H1 (cell line): ENCODE data around the gene PRKN. TPM values are rescaled to one million over a fixed set of nuclear protein-coding genes. Genes with fewer than 3 reads are reported as not detected.

Source experiments
- CTCF ChIA-PET: fragments of 300-600 bp; sonication (Branson Sonifier 250); formaldehyde crosslinking; loops from one replicate; lab custom pipeline; 2021; ENCODE audit not compliant: partially characterized antibody; lab: Charles Lee
- POLR2A ChIA-PET: fragments of 300-600 bp; sonication (Branson Sonifier 250); formaldehyde crosslinking; loops from one replicate; lab custom pipeline; 2021; ENCODE audit warnings: inconsistent platforms; ENCODE audit not compliant: partially characterized antibody; lab: Charles Lee
- DNase-seq, 2 experiments: peaks; one replicate each; pipeline versions ENCODE4 v3.0.0 to v3.0.0-alpha.2; 2010 to 2022; ENCODE audit warnings: low spot score in 2 of 2, low read depth in 1 of 2, mixed read lengths in 1 of 2
- FAIRE-seq: peaks from 2 replicates; lab custom pipeline; 2011; peaks lifted over from hg19 to GRCh38; lab: Jason Lieb, UNC
- H2AFZ ChIP-seq: 2 replicates; pipeline ENCODE4 v1.8.1; 2012; ENCODE audit warnings: low read length, inconsistent platforms
- H2AK5ac ChIP-seq: 2 replicates; pipeline ENCODE4 v1.6.1; 2013; ENCODE audit warnings: low read depth, low read length
- H2BK120ac ChIP-seq: replicated peaks from 2 replicates; pipeline ENCODE3; 2013; ENCODE audit warnings: low read depth, low read length, inconsistent platforms
- H2BK12ac ChIP-seq: 2 replicates; pipeline ENCODE4 v1.6.1; 2013; ENCODE audit warnings: low read depth, low read length
- H2BK15ac ChIP-seq: 2 replicates; pipeline ENCODE4 v1.6.1; 2013; ENCODE audit warnings: low read length
- H2BK20ac ChIP-seq: 2 replicates; pipeline ENCODE4 v1.6.1; 2013; ENCODE audit warnings: low read length
- H2BK5ac ChIP-seq: 2 replicates; pipeline ENCODE4 v1.6.1; 2013; ENCODE audit warnings: low read depth, low read length
- H3K14ac ChIP-seq: 2 replicates; pipeline ENCODE4 v1.6.1; 2013; ENCODE audit warnings: inconsistent platforms; ENCODE audit not compliant: insufficient read length
- H3K18ac ChIP-seq: 2 replicates; pipeline ENCODE4 v1.6.1; 2013; ENCODE audit warnings: low read length; ENCODE audit errors: extremely low read depth
- H3K23ac ChIP-seq: 2 replicates; pipeline ENCODE4 v1.6.1; 2013; ENCODE audit warnings: inconsistent platforms; ENCODE audit not compliant: insufficient read length
- H3K23me2 ChIP-seq: 2 replicates; pipeline ENCODE4 v1.6.1; 2013; ENCODE audit warnings: low read depth, low read length
- H3K27ac ChIP-seq: 2 replicates; pipeline ENCODE4 v1.6.1; 2011; ENCODE audit warnings: low read depth, low read length, inconsistent platforms
- H3K27me3 ChIP-seq, 4 experiments: replicated peaks in 1 of 4; 1 replicate in 1 of 4; 2 replicates in 3 of 4; pipeline versions ENCODE4 v1.6.1 to v1.8.1; 2011 to 2013; ENCODE audit warnings: low read length in 3 of 4, mild to moderate bottlenecking in 3 of 4, inconsistent platforms in 2 of 4, mixed read lengths in 2 of 4, moderate library complexity in 1 of 4; ENCODE audit not compliant: control insufficient read depth in 3 of 4, insufficient read depth in 3 of 4; ENCODE audit errors: extremely low read depth in 1 of 4
- H3K36me3 ChIP-seq, 4 experiments: 2 replicates each; pipeline versions ENCODE4 v1.6.1 to v1.8.1; 2011 to 2013; ENCODE audit warnings: mild to moderate bottlenecking in 4 of 4, low read length in 3 of 4, moderate library complexity in 2 of 4, control low read depth in 1 of 4, inconsistent platforms in 1 of 4; ENCODE audit not compliant: insufficient read depth in 4 of 4, control insufficient read depth in 2 of 4
- H3K4ac ChIP-seq: replicated peaks from 2 replicates; pipeline ENCODE3; 2013; ENCODE audit warnings: low read length, low read depth, mixed read lengths, inconsistent platforms; ENCODE audit not compliant: insufficient read length
- H3K4me1 ChIP-seq, 4 experiments: replicated peaks in 1 of 4; 1 replicate in 1 of 4; 2 replicates in 3 of 4; pipeline versions ENCODE4 v1.6.1 to v1.8.1; 2011 to 2013; ENCODE audit warnings: low read length in 3 of 4, inconsistent platforms in 2 of 4, mixed read lengths in 1 of 4; ENCODE audit not compliant: insufficient read depth in 4 of 4, control insufficient read depth in 3 of 4
- H3K4me2 ChIP-seq, 2 experiments: 2 replicates each; pipeline versions ENCODE4 v1.6.1 to v1.8.1; 2011 to 2013; ENCODE audit warnings: low read depth in 2 of 2, low read length in 2 of 2, control low read depth in 1 of 2, inconsistent platforms in 1 of 2, mild to moderate bottlenecking in 1 of 2; ENCODE audit not compliant: insufficient read depth in 1 of 2
- H3K4me3 ChIP-seq, 4 experiments: fragments of 200-600, 300-600 bp in 1 of 4; sonication (generic), shearing (Covaris generic), sonication (Bioruptor Twin) in 1 of 4; 2 replicates each; pipeline versions ENCODE4 v1.5.1 to v1.8.1; 2011 to 2016; ENCODE audit warnings: low read length in 4 of 4, low read depth in 3 of 4, control low read depth in 2 of 4, inconsistent platforms in 2 of 4, mild to moderate bottlenecking in 2 of 4, mixed read lengths in 1 of 4, moderate library complexity in 1 of 4; ENCODE audit not compliant: insufficient read depth in 2 of 4; ENCODE audit errors: extremely low read depth in 1 of 4
- H3K56ac ChIP-seq: replicated peaks from 2 replicates; pipeline ENCODE3; 2013; ENCODE audit warnings: low read depth, mild to moderate bottlenecking, mixed read lengths, low read length, inconsistent platforms; ENCODE audit not compliant: insufficient read length
- H3K79me1 ChIP-seq: 2 replicates; pipeline ENCODE4 v1.6.1; 2013; ENCODE audit warnings: low read depth, low read length, control low read depth
- H3K79me2 ChIP-seq, 2 experiments: 2 replicates each; pipeline versions ENCODE4 v1.6.1 to v1.8.1; 2012 to 2013; ENCODE audit warnings: low read length in 2 of 2, mild to moderate bottlenecking in 2 of 2, inconsistent platforms in 1 of 2; ENCODE audit not compliant: insufficient read depth in 2 of 2, control insufficient read depth in 1 of 2
- H3K9ac ChIP-seq, 4 experiments: replicated peaks in 1 of 4; 1 replicate in 1 of 4; 2 replicates in 3 of 4; pipeline versions ENCODE4 v1.6.1 to v1.8.1; 2011 to 2013; ENCODE audit warnings: low read depth in 3 of 4, low read length in 3 of 4, control low read depth in 2 of 4, mild to moderate bottlenecking in 2 of 4, moderate library complexity in 2 of 4, inconsistent platforms in 1 of 4; ENCODE audit errors: extremely low read depth in 1 of 4
- H3K9me3 ChIP-seq, 2 experiments: 2 replicates each; pipeline versions ENCODE4 v1.6.1 to v1.8.1; 2012 to 2013; ENCODE audit warnings: mild to moderate bottlenecking in 2 of 2, moderate library complexity in 2 of 2, control low read depth in 1 of 2, inconsistent platforms in 1 of 2, low read depth in 1 of 2, low read length in 1 of 2, mixed read lengths in 1 of 2; ENCODE audit not compliant: insufficient read depth in 2 of 2
- H4K20me1 ChIP-seq, 2 experiments: replicated peaks in 1 of 2; 2 replicates each; pipeline versions ENCODE3 to v1.8.1; 2011 to 2013; ENCODE audit warnings: inconsistent platforms in 2 of 2, low read length in 2 of 2, mild to moderate bottlenecking in 1 of 2; ENCODE audit not compliant: insufficient read depth in 2 of 2, control insufficient read depth in 1 of 2
- H4K5ac ChIP-seq: 2 replicates; pipeline ENCODE4 v1.6.1; 2013; ENCODE audit warnings: low read length, low read depth, mixed read lengths, inconsistent platforms; ENCODE audit not compliant: insufficient read length
- H4K8ac ChIP-seq: 2 replicates; pipeline ENCODE4 v1.8.0; 2013; ENCODE audit warnings: mild to moderate bottlenecking, moderate library complexity, low read length, inconsistent platforms; ENCODE audit not compliant: insufficient read depth; ENCODE audit errors: extremely low read depth
- H4K91ac ChIP-seq: replicated peaks from 2 replicates; pipeline ENCODE3; 2013; ENCODE audit warnings: low read length, mixed read lengths, inconsistent platforms; ENCODE audit not compliant: insufficient read length
- BACH1 ChIP-seq: IDR thresholded peaks from 2 replicates; pipeline ENCODE4 v1.6.1; 2012; ENCODE audit warnings: low read length, improper control_type of control experiment
- CBX8 ChIP-seq: fragments of 300-800, 300-1000 bp; sonication (generic); IDR thresholded peaks from 2 replicates; pipeline ENCODE4 v1.7.1; 2016; ENCODE audit warnings: low read depth, low read length, borderline replicate concordance
- EP300 ChIP-seq, 2 experiments: IDR thresholded peaks; 1 replicate in 1 of 2; 2 replicates in 1 of 2; pipeline ENCODE4 v1.6.1; 2011 to 2012; ENCODE audit warnings: low read depth in 2 of 2, low read length in 2 of 2, mild to moderate bottlenecking in 2 of 2, borderline replicate concordance in 1 of 2, inconsistent platforms in 1 of 2, moderate library complexity in 1 of 2
- GABPA ChIP-seq: IDR thresholded peaks from 2 replicates; pipeline ENCODE4 v1.6.1; 2011; ENCODE audit warnings: mild to moderate bottlenecking, low read length, moderate library complexity, borderline replicate concordance; ENCODE audit not compliant: insufficient read depth
- NRF1 ChIP-seq: IDR thresholded peaks from 2 replicates; pipeline ENCODE4 v1.6.1; 2011; ENCODE audit warnings: mild to moderate bottlenecking, low read depth, low read length, improper control_type of control experiment
- RAD21 ChIP-seq, 2 experiments: IDR thresholded peaks in 1 of 2; conservative IDR thresholded peaks in 1 of 2; 2 replicates each; pipeline ENCODE4 v1.6.1; 2011; ENCODE audit warnings: low read depth in 2 of 2, low read length in 2 of 2, improper control_type of control experiment in 1 of 2, inconsistent platforms in 1 of 2, mild to moderate bottlenecking in 1 of 2, moderate library complexity in 1 of 2
- RNF2 ChIP-seq: fragments of 200-900, 300-1000 bp; sonication (generic); IDR thresholded peaks from 2 replicates; pipeline ENCODE4 v1.7.1; 2016; ENCODE audit warnings: borderline replicate concordance, low read depth, mild to moderate bottlenecking, antibody characterized with exemption, low read length; ENCODE audit not compliant: poor library complexity, severe bottlenecking; ENCODE audit errors: missing control alignments
- SP1 ChIP-seq: IDR thresholded peaks from 2 replicates; pipeline ENCODE4 v1.6.1; 2011; ENCODE audit warnings: low read depth, low read length
- SUZ12 ChIP-seq: fragments of 200-600 bp; sonication (generic); IDR thresholded peaks from 2 replicates; pipeline ENCODE4 v1.6.1; 2012; ENCODE audit warnings: mild to moderate bottlenecking, inconsistent platforms, low read length, moderate library complexity, mixed read lengths
- TAF7 ChIP-seq: optimal IDR thresholded peaks from 2 replicates; pipeline ENCODE3; 2011; ENCODE audit warnings: low read depth, mild to moderate bottlenecking, inconsistent platforms, low read length, moderate library complexity, borderline replicate concordance
- WGBS, 2 experiments: shearing (Covaris generic) in 1 of 2; methylation state at CpG; one replicate each; pipeline versions ENCODE4 v1.1.6 to v1.1.7; 2013 to 2015; ENCODE audit warnings: low lambda C conversion rate in 2 of 2, mixed read lengths in 2 of 2, inconsistent platforms in 1 of 2, low coverage in 1 of 2, missing lambda C conversion rate in 1 of 2; ENCODE audit not compliant: insufficient replicate concordance in 2 of 2, insufficient coverage in 1 of 2, insufficient read length in 1 of 2; ENCODE audit errors: extremely low coverage in 1 of 2, missing lambda C conversion rate in 1 of 2; 5-methylcytosine and 5-hydroxymethylcytosine counted together
- polyA plus RNA-seq, 7 experiments: library from polyadenylated mRNA; depleted of rRNA in 3 of 7; stranded (reverse) in 5 of 7; unstranded in 2 of 7; fragments of >200 nt in 5 of 7; fragments of 200-250 nt in 2 of 7; gene quantifications; 1 replicate in 5 of 7; 2 replicates in 1 of 7; 4 replicates in 1 of 7; pipeline versions ENCODE4 v1.2.1 to v1.2.3, GENCODE V29; 2011 to 2013; ENCODE audit warnings: missing spikeins in 2 of 7, mixed read lengths in 2 of 7
- total RNA-seq: library from RNA; stranded (reverse); fragmentation: NEBNext Ultra II Directional; extraction: Animal tissue kit (Norgen Biotek cat#: 25700); gene quantifications from 2 replicates; pipeline ENCODE4 v1.2.1, GENCODE V29; 2021
- TF ChIP-seq, protein P1 (sequence below): IDR thresholded peaks from 2 replicates; pipeline ENCODE4 v1.6.1; 2012; ENCODE audit warnings: inconsistent platforms

The PRKN gene
- total and polyA plus RNA-seq, 2 of the 8 experiments (the other 6 are each of a cell fraction or from before 2014, with no cell fraction given) = 0.13 to 0.29 TPM

DNA sequence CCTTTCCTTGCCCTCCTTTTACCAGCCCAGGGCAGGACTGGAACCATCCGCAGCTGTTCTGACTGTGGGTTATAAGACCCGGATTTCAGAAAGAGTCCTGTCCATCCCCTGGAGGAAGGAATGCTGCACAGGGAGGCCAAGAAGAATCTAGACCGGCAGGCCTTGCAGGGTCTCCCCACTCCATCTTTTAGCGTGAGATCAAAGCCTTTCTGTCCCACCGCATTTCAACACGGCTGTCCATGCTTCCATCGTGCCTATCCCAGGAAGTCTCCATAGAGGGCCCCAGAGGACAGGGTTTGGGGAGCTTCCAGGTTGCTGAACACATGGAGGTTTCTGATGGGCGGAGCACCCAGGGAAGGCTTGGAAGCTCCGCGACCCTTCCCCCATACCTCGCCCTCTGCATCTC is 1374.4 kb downstream of the PRKN start:
- H3K79me1 ChIP-seq = no peaks in the 10 kb centered on the region
- H2BK15ac ChIP-seq = no peak overlapping the region
- no peak overlapping the region for H3K23ac ChIP-seq
- no peak overlapping the region for H3K56ac ChIP-seq
- no peaks in the 10 kb centered on the region for H3K79me2 ChIP-seq
- H3K36me3 ChIP-seq = no peaks in the 10 kb centered on the region
- H2AK5ac ChIP-seq = no peak overlapping the region
- no peak overlapping the region for H3K9ac ChIP-seq
- no peak overlapping the region for H2BK20ac ChIP-seq
- H3K4ac ChIP-seq = no peak overlapping the region
- H3K27ac ChIP-seq = no peak overlapping the region
- no peak overlapping the region; a peak in 1 of 4 replicates for H3K4me2 ChIP-seq
- WGBS, 2 experiments = 67% methylated on average over 11 of the region's 11 CpGs; no CpG with 5 or more reads in 1 of the 2 experiments
- H3K4me3 ChIP-seq = no peak overlapping the region
- H2BK5ac ChIP-seq = no peak overlapping the region
- DNase-seq = peak; percentile 66 to 78
- H4K91ac ChIP-seq = no peak overlapping the region
- no peak overlapping the region for H2BK12ac ChIP-seq
- no peaks in the 10 kb centered on the region; the same call in 1 of the 2 replicates for H3K23me2 ChIP-seq
- no peaks in the 10 kb centered on the region; a peak in 1 of 7 replicates for H3K4me1 ChIP-seq
- no peak overlapping the region for H3K18ac ChIP-seq
- no peak for FAIRE-seq
- POLR2A ChIA-PET = no interaction called here
- H4K8ac ChIP-seq = no peak overlapping the region
- H4K20me1 ChIP-seq = no peaks in the 10 kb centered on the region
- H2AFZ ChIP-seq = peak overlapping the region; percentile 100
- no peak overlapping the region for H3K14ac ChIP-seq
- no peak overlapping the region for H2BK120ac ChIP-seq
- no peaks in the 10 kb centered on the region for H3K27me3 ChIP-seq
- H3K9me3 ChIP-seq = no peaks in the 10 kb centered on the region
- H4K5ac ChIP-seq = no peak overlapping the region
- CTCF ChIA-PET = interaction anchor here (0.6 to 4.7 kb wide), 35 partner anchors 8 to 310 kb away, joined by 3 to 113 read pairs (median 4); partner anchors contain the start of gene AGPAT4
- TF ChIP-seq BACH1 = no peak
- TF ChIP-seq, protein P1, sequence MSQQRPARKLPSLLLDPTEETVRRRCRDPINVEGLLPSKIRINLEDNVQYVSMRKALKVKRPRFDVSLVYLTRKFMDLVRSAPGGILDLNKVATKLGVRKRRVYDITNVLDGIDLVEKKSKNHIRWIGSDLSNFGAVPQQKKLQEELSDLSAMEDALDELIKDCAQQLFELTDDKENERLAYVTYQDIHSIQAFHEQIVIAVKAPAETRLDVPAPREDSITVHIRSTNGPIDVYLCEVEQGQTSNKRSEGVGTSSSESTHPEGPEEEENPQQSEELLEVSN = no peak
- TF ChIP-seq CBX8 = no peak
- no peak for TF ChIP-seq NRF1
- peak; percentile 81 to 91 for TF ChIP-seq RAD21 (IDR thresholded peaks at IDR 0.05 in 1 of 2, conservative IDR thresholded peaks at IDR 0.05 in 1 of 2; ENCODE audit: low read depth in 2 of 2, low read length in 2 of 2)
- no peak for TF ChIP-seq SUZ12
- TF ChIP-seq EP300 (IDR thresholded peaks at IDR 0.05; ENCODE audit: borderline replicate concordance in 1 of 2, low read depth in 2 of 2, low read length in 2 of 2) = 0 out of 3 replicates have a peak, but pooled peaks of 1 of the 2 experiments have one; percentile 38
- no peak for TF ChIP-seq TAF7
- TF ChIP-seq GABPA = no peak
- TF ChIP-seq SP1 = peak; percentile 40; the same call in 1 of the 2 replicates
- TF ChIP-seq RNF2 = no peak
